Measurements from ENCODE around the gene BMI1. TPM values are rescaled to one million over a fixed set of nuclear protein-coding genes. Genes with fewer than 3 reads are reported as not detected.
A peak's percentile ranks its signal among the peaks of the same experiment; 100 is the strongest.

Gene BMI1
- total RNA-seq, 1 experiment from 2014 or later = 6.8 TPM

- no peak overlapping the region for H3K18ac ChIP-seq (ENCODE audit: insufficient read length, low read depth, low read length)
- peaks cover 80% of the 10 kb centered on the region for H3K27me3 Mint-ChIP-seq (ENCODE audit: low read depth)
- H3K23ac ChIP-seq (ENCODE audit: insufficient read length, low read depth, low read length) = no peak overlapping the region
- H2AK5ac ChIP-seq (ENCODE audit: insufficient read length, low read length) = no peak overlapping the region
- peaks cover 41% of the 10 kb centered on the region for H3K27me3 ChIP-seq (ENCODE audit: insufficient read depth, low read length)
- H3K4me1 Mint-ChIP-seq = peaks cover 31 to 37% of the 10 kb centered on the region in 2 experiments
- no peak overlapping the region for H2AFZ ChIP-seq (ENCODE audit: low read length)
- no peak overlapping the region for H3T11ph ChIP-seq (ENCODE audit: low read length)
- no peaks in the 10 kb centered on the region for H3K9me3 ChIP-seq (ENCODE audit: control insufficient read depth, low read depth, low read length)
- H3K79me1 ChIP-seq (ENCODE audit: insufficient read depth, low read depth, low read length, poor library complexity, severe bottlenecking) = no peaks in the 10 kb centered on the region
- H3K14ac ChIP-seq (ENCODE audit: insufficient read depth, low read length) = no peak overlapping the region
- H3K36me3 Mint-ChIP-seq (ENCODE audit: insufficient read depth in 1 of 3, low read depth in 3 of 3) = peaks cover 0 to 5% (median 1%) of the 10 kb centered on the region in 3 experiments; a peak in 3 of 7 replicates
- no peak overlapping the region for H2BK12ac ChIP-seq (ENCODE audit: insufficient read length, low read depth, low read length)
- no peaks in the 10 kb centered on the region for H3K79me2 ChIP-seq (ENCODE audit: insufficient read depth, low read length)
- no peak overlapping the region; a peak in 1 of 7 replicates for H3K27ac Mint-ChIP-seq
- peaks cover 5% of the 10 kb centered on the region for H3K23me2 ChIP-seq (ENCODE audit: insufficient read length, low read depth, low read length, poor library complexity, severe bottlenecking)
- H4K91ac ChIP-seq (ENCODE audit: insufficient read length, low read depth, low read length) = no peak overlapping the region
- no peak overlapping the region for H3K27ac ChIP-seq (ENCODE audit: insufficient read length, low read depth, low read length)
- H3K9me3 Mint-ChIP-seq = peaks cover 3 to 4% of the 10 kb centered on the region in 2 experiments; a peak in 2 of 5 replicates
- H4K20me1 ChIP-seq (ENCODE audit: control insufficient read depth, insufficient read depth, insufficient read length) = no peaks in the 10 kb centered on the region
- H2BK120ac ChIP-seq (ENCODE audit: low read depth, low read length, poor library complexity, severe bottlenecking) = no peak overlapping the region
- H4K5ac ChIP-seq (ENCODE audit: insufficient read length, low read depth, low read length) = no peak overlapping the region
- H2BK5ac ChIP-seq (ENCODE audit: insufficient read length, low read length) = no peak overlapping the region
- peaks cover 5% of the 10 kb centered on the region; the same call in 1 of the 2 replicates for H3K4me1 ChIP-seq (ENCODE audit: insufficient read depth, low read length)
- H3K4me3 Mint-ChIP-seq = peak overlapping the region; percentile 67 to 84
- WGBS (ENCODE audit: extremely low coverage, insufficient read length, low lambda C conversion rate) = no CpG with 5 or more reads among the region's 92 CpGs
- no peak overlapping the region for H3K4ac ChIP-seq (ENCODE audit: low read depth, low read length)
- no peak overlapping the region for H2BK20ac ChIP-seq (ENCODE audit: low read depth, low read length, poor library complexity, severe bottlenecking)
- no peak overlapping the region for H4K8ac ChIP-seq (replicated peaks; ENCODE audit: insufficient read length, low read depth, low read length)
- H3K4me2 ChIP-seq (ENCODE audit: insufficient read depth, insufficient read length, low read length) = peak overlapping the region; percentile 81
- TF ChIP-seq, protein P1, sequence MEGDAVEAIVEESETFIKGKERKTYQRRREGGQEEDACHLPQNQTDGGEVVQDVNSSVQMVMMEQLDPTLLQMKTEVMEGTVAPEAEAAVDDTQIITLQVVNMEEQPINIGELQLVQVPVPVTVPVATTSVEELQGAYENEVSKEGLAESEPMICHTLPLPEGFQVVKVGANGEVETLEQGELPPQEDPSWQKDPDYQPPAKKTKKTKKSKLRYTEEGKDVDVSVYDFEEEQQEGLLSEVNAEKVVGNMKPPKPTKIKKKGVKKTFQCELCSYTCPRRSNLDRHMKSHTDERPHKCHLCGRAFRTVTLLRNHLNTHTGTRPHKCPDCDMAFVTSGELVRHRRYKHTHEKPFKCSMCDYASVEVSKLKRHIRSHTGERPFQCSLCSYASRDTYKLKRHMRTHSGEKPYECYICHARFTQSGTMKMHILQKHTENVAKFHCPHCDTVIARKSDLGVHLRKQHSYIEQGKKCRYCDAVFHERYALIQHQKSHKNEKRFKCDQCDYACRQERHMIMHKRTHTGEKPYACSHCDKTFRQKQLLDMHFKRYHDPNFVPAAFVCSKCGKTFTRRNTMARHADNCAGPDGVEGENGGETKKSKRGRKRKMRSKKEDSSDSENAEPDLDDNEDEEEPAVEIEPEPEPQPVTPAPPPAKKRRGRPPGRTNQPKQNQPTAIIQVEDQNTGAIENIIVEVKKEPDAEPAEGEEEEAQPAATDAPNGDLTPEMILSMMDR (conservative IDR thresholded peaks at IDR 0.05) = no peak
- DNase-seq = peak; percentile 86
- H2BK15ac ChIP-seq (ENCODE audit: low read depth, low read length) = no peak overlapping the region
- no peak overlapping the region for H3K56ac ChIP-seq (ENCODE audit: insufficient read length, low read depth, low read length)
- no peak overlapping the region for H3K9ac ChIP-seq (ENCODE audit: extremely low read depth, insufficient read length, low read length)
Measured at GRCh38 chr10:22325272-22326144, 4.6 kb downstream of the BMI1 start.
